ENCODE data around the gene DCD.

- TF ChIP-seq CTCF (IDR thresholded peaks at IDR 0.05; ENCODE audit: low read depth, low read length, poor library complexity, severe bottlenecking) (no peak), EZH2phosphoT487 (IDR thresholded peaks at IDR 0.05; ENCODE audit: borderline replicate concordance, low read length) (no peak)
These were observed 1.7 kb upstream of the DCD start for GRCh38 chr12:54649825-54650224.

All from DOHH2 (cell line).